HepG2 (cell line): ENCODE results near the gene TSHZ2. TPM values are rescaled to one million over a fixed set of nuclear protein-coding genes. Genes with fewer than 3 reads are reported as not detected.

Source experiments
- HMGA1 ChIP-seq: sonication (generic); formaldehyde crosslinking; conservative IDR thresholded peaks from 2 replicates; pipeline ENCODE4 v1.4.0; 2020; ENCODE audit warnings: missing genetic modification reagents
- HOXA3 ChIP-seq: sonication (generic); formaldehyde crosslinking; IDR thresholded peaks from 2 replicates; pipeline ENCODE4 v1.5.0; 2020; ENCODE audit warnings: missing genetic modification reagents
- KLF12 ChIP-seq: sonication (generic); formaldehyde crosslinking; IDR thresholded peaks from 2 replicates; pipeline ENCODE4 v1.4.0; 2020; ENCODE audit warnings: missing genetic modification reagents, borderline replicate concordance
- MYNN ChIP-seq: sonication (generic); formaldehyde crosslinking; IDR thresholded peaks from 2 replicates; pipeline ENCODE4 v1.4.0; 2020; ENCODE audit warnings: mild to moderate bottlenecking, low read depth, missing genetic modification reagents
- PAX8 ChIP-seq: sonication (generic); formaldehyde crosslinking; IDR thresholded peaks from 2 replicates; pipeline ENCODE4 v1.8.0; 2022; ENCODE audit warnings: mild to moderate bottlenecking, missing genetic modification reagents, borderline replicate concordance
- SP4 ChIP-seq: sonication (generic); formaldehyde crosslinking; IDR thresholded peaks from 2 replicates; pipeline ENCODE4 v1.8.1; 2023; ENCODE audit warnings: mild to moderate bottlenecking, missing genetic modification reagents
- TP53 ChIP-seq: sonication (generic); formaldehyde crosslinking; conservative IDR thresholded peaks from 2 replicates; pipeline ENCODE4 v1.4.0; 2020; ENCODE audit warnings: missing genetic modification reagents
- ZNF260 ChIP-seq: sonication (generic); formaldehyde crosslinking; IDR thresholded peaks from 2 replicates; pipeline ENCODE4 v1.4.0; 2020; ENCODE audit warnings: missing genetic modification reagents, low read depth, mild to moderate bottlenecking, borderline replicate concordance
- ZNF263 ChIP-seq: sonication (generic); formaldehyde crosslinking; IDR thresholded peaks from 2 replicates; pipeline ENCODE4 v1.4.0; 2020; ENCODE audit warnings: missing genetic modification reagents
- ZNF33A ChIP-seq: sonication (generic); formaldehyde crosslinking; IDR thresholded peaks from 2 replicates; pipeline ENCODE4 v1.5.1; 2020; ENCODE audit warnings: missing genetic modification reagents, mild to moderate bottlenecking, moderate library complexity, borderline replicate concordance
- ZNF432 ChIP-seq: sonication (generic); formaldehyde crosslinking; IDR thresholded peaks from 2 replicates; pipeline ENCODE4 v1.5.0; 2020; ENCODE audit warnings: missing genetic modification reagents, mild to moderate bottlenecking, borderline replicate concordance
- ZNF570 ChIP-seq: sonication (generic); formaldehyde crosslinking; IDR thresholded peaks from 2 replicates; pipeline ENCODE4 v1.4.0; 2020; ENCODE audit warnings: mild to moderate bottlenecking, missing genetic modification reagents, borderline replicate concordance
- ZNF614 ChIP-seq: IDR thresholded peaks from 2 replicates; pipeline ENCODE4 v1.6.1; 2018; ENCODE audit warnings: missing biosample characterization, missing genetic modification reagents, inconsistent platforms, borderline replicate concordance
- ZNF790 ChIP-seq: sonication (generic); formaldehyde crosslinking; IDR thresholded peaks from 2 replicates; pipeline ENCODE4 v1.8.0; 2022; ENCODE audit warnings: missing genetic modification reagents, mild to moderate bottlenecking, borderline replicate concordance
- ZNF841 ChIP-seq: sonication (generic); formaldehyde crosslinking; IDR thresholded peaks from 2 replicates; pipeline ENCODE4 v1.8.1; 2023; ENCODE audit warnings: missing genetic modification reagents, borderline replicate concordance
- polyA plus RNA-seq, 8 experiments: library from polyadenylated mRNA; depleted of rRNA in 3 of 8; stranded (reverse) in 7 of 8; unstranded in 1 of 8; fragments of >200 nt; fragmentation: Illumina TruSeq in 4 of 8; extraction: Trizol in 4 of 8; gene quantifications; 2 replicates each; pipeline versions ENCODE4 v1.2.1 to v1.2.3, GENCODE V29; 2011 to 2016; ENCODE audit warnings: low read depth in 4 of 8, missing spikeins in 1 of 8, mixed read lengths in 1 of 8; ENCODE audit not compliant: insufficient read depth in 1 of 8
- total RNA-seq, 5 experiments: library from RNA; depleted of rRNA; stranded (reverse); fragments of >200 nt; fragmentation: Illumina TruSeq; extraction: Trizol; gene quantifications; 2 replicates each; pipeline ENCODE4 v1.2.3, GENCODE V29; 2016; ENCODE audit warnings: low read depth in 1 of 5
- TF ChIP-seq, protein P1 (sequence below): sonication (generic); formaldehyde crosslinking; IDR thresholded peaks from 2 replicates; pipeline ENCODE4; 2020; ENCODE audit warnings: missing genetic modification reagents, mild to moderate bottlenecking, borderline replicate concordance
- TF ChIP-seq, protein P2 (sequence below): sonication (generic); formaldehyde crosslinking; IDR thresholded peaks from 2 replicates; pipeline ENCODE4 v1.4.0; 2020; ENCODE audit warnings: missing genetic modification reagents
- TF ChIP-seq, protein P3 (sequence below): sonication (generic); formaldehyde crosslinking; IDR thresholded peaks from 2 replicates; pipeline ENCODE4 v1.9.0; 2021; ENCODE audit warnings: missing genetic modification reagents, borderline replicate concordance

TSHZ2 gene
- total and polyA plus RNA-seq, 2 of the 13 experiments (the other 11 are each of a cell fraction or from before 2014, with no cell fraction given) = 0.01 TPM; not detected in 1

DNA sequence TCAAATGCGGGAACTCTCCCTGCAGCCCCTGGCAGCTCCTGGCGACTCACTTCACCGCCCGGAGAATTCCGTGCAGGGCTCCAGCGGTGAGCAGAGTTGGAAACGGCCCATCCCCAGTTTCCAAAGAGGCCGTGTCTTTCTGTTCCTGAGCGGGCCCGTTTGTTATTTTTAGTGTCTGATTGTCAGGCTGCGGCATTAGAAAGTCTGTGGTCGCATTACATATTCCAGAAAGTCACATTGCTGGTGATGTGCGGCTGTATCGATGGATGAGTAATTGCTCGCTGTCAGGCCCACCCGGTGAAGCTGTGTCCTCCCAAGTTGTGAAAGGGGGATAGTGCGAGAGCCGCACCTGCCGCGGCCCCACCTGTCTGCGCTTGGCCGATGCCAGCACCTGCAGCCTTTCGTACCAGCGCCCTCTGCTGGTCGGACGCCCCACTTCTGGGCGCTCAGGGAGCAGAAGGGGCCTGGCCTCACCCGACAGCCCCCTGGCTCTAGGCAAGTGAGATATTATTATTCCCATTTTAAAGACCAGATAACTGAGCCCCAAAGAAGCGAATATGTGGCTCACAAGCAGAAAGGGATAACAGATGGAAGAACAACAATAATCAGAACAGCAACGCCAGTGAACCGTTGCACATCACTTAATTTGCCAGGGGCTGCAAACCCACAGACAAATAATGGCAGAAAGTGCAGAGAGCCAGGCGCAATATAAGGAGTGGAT, 244.9 kb downstream of the TSHZ2 start (continued):
- TF ChIP-seq PAX8 (CRISPR knock-in tag) (peak; percentile 29; the same call in 1 of the 2 replicates), ZNF570 (CRISPR knock-in tag) (no peak), ZNF790 (CRISPR knock-in tag) (no peak), ZNF263 (CRISPR knock-in tag) (no peak), ZNF33A (CRISPR knock-in tag) (no peak), ZNF841 (CRISPR knock-in tag) (no peak), ZNF260 (CRISPR knock-in tag) (no peak), ZNF432 (no peak), MYNN (CRISPR knock-in tag) (no peak), SP4 (CRISPR knock-in tag) (no peak), HOXA3 (CRISPR knock-in tag) (peak; percentile 44; the same call in 1 of the 2 replicates), TP53 (CRISPR knock-in tag) (no peak), KLF12 (CRISPR knock-in tag) (no peak), HMGA1 (CRISPR knock-in tag) (no peak), ZNF614 (CRISPR knock-in tag) (peak; percentile 38; the same call in 1 of the 2 replicates)
- TF ChIP-seq, protein P1, sequence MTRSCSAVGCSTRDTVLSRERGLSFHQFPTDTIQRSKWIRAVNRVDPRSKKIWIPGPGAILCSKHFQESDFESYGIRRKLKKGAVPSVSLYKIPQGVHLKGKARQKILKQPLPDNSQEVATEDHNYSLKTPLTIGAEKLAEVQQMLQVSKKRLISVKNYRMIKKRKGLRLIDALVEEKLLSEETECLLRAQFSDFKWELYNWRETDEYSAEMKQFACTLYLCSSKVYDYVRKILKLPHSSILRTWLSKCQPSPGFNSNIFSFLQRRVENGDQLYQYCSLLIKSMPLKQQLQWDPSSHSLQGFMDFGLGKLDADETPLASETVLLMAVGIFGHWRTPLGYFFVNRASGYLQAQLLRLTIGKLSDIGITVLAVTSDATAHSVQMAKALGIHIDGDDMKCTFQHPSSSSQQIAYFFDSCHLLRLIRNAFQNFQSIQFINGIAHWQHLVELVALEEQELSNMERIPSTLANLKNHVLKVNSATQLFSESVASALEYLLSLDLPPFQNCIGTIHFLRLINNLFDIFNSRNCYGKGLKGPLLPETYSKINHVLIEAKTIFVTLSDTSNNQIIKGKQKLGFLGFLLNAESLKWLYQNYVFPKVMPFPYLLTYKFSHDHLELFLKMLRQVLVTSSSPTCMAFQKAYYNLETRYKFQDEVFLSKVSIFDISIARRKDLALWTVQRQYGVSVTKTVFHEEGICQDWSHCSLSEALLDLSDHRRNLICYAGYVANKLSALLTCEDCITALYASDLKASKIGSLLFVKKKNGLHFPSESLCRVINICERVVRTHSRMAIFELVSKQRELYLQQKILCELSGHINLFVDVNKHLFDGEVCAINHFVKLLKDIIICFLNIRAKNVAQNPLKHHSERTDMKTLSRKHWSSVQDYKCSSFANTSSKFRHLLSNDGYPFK (CRISPR knock-in tag) = no peak; the same call in 1 of the 2 replicates
- TF ChIP-seq, protein P2, sequence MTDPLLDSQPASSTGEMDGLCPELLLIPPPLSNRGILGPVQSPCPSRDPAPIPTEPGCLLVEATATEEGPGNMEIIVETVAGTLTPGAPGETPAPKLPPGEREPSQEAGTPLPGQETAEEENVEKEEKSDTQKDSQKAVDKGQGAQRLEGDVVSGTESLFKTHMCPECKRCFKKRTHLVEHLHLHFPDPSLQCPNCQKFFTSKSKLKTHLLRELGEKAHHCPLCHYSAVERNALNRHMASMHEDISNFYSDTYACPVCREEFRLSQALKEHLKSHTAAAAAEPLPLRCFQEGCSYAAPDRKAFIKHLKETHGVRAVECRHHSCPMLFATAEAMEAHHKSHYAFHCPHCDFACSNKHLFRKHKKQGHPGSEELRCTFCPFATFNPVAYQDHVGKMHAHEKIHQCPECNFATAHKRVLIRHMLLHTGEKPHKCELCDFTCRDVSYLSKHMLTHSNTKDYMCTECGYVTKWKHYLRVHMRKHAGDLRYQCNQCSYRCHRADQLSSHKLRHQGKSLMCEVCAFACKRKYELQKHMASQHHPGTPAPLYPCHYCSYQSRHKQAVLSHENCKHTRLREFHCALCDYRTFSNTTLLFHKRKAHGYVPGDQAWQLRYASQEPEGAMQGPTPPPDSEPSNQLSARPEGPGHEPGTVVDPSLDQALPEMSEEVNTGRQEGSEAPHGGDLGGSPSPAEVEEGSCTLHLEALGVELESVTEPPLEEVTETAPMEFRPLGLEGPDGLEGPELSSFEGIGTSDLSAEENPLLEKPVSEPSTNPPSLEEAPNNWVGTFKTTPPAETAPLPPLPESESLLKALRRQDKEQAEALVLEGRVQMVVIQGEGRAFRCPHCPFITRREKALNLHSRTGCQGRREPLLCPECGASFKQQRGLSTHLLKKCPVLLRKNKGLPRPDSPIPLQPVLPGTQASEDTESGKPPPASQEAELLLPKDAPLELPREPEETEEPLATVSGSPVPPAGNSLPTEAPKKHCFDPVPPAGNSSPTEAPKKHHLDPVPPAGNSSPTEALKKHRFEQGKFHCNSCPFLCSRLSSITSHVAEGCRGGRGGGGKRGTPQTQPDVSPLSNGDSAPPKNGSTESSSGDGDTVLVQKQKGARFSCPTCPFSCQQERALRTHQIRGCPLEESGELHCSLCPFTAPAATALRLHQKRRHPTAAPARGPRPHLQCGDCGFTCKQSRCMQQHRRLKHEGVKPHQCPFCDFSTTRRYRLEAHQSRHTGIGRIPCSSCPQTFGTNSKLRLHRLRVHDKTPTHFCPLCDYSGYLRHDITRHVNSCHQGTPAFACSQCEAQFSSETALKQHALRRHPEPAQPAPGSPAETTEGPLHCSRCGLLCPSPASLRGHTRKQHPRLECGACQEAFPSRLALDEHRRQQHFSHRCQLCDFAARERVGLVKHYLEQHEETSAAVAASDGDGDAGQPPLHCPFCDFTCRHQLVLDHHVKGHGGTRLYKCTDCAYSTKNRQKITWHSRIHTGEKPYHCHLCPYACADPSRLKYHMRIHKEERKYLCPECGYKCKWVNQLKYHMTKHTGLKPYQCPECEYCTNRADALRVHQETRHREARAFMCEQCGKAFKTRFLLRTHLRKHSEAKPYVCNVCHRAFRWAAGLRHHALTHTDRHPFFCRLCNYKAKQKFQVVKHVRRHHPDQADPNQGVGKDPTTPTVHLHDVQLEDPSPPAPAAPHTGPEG (CRISPR knock-in tag) = no peak
- TF ChIP-seq, protein P3, sequence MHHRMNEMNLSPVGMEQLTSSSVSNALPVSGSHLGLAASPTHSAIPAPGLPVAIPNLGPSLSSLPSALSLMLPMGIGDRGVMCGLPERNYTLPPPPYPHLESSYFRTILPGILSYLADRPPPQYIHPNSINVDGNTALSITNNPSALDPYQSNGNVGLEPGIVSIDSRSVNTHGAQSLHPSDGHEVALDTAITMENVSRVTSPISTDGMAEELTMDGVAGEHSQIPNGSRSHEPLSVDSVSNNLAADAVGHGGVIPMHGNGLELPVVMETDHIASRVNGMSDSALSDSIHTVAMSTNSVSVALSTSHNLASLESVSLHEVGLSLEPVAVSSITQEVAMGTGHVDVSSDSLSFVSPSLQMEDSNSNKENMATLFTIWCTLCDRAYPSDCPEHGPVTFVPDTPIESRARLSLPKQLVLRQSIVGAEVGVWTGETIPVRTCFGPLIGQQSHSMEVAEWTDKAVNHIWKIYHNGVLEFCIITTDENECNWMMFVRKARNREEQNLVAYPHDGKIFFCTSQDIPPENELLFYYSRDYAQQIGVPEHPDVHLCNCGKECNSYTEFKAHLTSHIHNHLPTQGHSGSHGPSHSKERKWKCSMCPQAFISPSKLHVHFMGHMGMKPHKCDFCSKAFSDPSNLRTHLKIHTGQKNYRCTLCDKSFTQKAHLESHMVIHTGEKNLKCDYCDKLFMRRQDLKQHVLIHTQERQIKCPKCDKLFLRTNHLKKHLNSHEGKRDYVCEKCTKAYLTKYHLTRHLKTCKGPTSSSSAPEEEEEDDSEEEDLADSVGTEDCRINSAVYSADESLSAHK = no peak
